ENCODE measurements around the gene C2orf80.
"Not testable (repeated sequence)": the region's sequence is repeated elsewhere in the genome, so short reads cannot be mapped to it uniquely, and the experiment has no call there.

C2orf80 gene

DNA sequence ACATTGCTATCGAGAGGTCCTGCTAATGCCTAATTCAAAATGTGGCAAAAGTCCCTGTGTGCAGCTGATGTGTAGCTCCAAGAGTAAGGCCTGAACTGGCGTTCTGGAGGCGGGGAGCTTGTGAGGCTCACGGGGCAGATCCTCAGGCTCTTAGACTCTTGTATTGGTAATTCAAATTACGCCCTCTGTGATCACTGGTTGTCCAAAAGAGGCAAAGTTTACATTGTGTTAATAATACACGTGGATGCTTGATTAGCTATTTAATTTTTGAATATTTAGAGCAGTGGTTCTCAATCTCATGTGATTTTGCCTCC, 14.0 kb downstream of the C2orf80 start:
- no peak for DNase-seq

DNA sequence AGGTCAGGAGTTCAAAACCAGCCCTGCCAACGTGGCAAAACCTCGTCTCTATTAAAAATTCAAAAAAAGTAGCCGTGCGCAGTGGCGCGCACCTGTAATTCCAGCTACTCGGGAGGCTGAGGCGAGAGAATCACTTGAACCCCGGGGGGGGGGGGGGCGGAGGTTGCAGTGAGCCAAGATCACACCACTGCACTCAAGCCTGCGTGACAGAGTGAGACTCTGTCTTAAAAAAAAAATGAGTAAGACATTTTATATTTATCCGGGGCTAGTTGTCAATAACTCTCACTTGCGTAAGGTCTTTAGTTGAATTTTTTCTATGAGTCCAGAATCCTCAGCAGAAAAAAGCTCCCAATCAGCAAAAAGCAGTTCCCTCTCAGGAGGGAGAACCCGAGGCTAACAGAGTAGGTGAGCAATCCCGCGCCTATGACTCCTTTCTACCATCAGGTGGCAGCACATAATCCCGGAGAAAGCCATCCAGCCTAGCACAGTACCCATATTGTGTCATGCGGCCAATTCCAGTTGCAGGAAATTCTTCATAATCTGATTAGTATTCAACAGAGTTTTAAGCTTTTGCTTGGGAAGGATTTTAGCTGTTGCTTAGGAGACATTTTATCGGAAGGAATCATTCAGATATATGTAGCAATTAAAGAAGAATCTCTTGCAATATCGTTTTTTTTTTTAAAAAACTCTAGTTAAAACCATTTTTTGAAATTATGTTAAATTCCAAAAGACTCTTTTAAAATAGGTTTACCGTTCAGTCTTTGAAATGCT, 14.6 kb downstream of the C2orf80 start:
- DNase-seq, result peak in 4 of 5 experiments; percentile 17 to 54 (median 21)

DNA sequence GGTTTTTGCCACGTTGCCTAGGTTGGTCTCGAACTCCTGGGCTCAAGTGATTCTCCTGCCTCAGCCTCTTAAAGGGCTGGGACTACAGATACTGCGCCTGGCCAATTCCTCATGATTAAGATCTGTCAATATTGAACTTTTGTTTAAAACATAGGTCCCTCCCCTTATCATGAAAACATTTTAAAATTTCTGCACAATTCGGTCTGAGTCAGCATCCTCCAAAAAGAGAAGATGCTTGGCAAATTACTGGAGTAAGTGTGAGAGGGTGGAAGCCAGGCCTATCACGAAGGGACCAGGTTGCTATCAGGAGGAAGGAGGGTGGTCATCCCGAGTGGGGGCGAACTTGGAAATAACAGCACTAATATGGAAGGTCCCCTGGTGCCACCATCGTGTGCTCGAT, 15.7 kb downstream of the C2orf80 start:
- DNase-seq, result no peak

DNA sequence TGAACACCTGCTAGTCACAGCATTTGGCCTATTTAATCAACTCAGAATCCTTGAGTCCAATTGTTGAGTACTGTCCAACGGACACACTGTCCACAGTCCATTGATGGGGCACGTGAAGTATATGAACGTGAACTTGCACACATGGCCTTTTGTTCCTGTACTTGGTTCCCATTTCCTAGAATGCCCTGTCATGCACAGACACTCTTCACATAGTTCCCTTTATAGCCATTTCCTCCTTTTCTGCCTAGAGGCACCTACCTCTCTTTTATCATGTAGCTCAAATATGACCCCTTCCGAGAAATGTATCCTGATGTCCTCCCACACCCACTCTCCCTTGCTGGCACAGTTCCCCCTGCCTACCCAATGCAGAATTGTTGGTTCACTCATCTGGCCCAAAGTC, 17.7 kb downstream of the C2orf80 start:
- DNase-seq, result no peak

DNA sequence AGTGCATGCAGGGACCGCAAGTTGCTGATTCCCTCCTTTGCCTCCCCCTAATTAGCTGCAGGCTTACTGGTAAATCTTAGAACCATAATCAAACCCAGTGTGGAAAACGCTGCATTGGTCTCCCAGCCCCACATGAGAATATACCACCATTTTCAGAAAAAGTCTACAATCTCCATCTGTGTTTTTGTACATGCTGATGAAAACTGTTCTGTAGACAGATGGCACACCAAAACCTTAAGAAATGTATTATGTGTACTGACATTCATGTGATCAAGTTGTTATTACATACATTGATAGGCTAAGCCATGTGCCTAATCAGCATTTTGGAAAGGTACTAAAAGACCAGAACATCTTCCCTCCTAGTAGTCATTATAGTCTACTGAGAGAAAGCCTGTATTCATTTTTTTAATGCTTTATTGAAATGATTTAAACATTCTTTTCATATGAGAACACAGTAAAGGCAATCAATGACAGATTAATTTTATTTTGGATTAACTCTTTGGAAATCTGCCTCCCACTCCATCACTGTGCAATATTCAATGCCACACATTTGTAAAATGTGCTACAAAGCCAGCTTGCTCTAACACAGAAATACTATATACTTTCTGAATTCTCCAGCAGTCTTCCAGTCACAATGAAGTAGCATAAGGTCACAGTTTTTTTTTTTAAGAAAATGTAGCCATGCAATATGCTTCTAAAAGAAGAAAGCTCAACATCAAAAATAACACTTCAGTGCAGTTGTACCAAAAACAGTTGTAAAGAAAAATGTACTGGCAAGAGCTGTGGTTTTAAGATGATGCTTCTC, 24.7 kb downstream of the C2orf80 start:
- no peak for DNase-seq

DNA sequence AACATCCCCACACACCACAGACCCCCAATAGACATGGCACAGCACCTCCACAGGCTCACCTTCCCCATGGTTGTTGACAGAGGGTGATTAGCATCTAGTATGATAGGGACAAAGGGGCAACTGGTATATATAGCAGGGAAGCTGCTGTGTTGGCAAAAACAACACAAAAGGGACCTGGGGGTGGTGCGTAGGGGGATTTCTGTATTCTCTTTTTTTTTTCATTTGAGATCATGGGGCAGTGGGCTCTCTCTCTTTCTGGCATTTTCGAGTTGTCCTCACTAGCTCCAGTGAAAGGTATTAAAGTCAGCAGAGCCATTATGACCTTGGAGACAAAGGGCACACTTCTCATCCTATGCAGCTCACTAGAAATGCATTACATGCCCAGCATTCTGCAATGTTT, 26.3 kb downstream of the C2orf80 start, which contains the start of gene CRYGA:
CRYGA (minus strand) TSS at position 101 of the 400 bp plus-strand sequence; CDS start at position 68, 33 bp downstream.
- no peak for DNase-seq

DNA sequence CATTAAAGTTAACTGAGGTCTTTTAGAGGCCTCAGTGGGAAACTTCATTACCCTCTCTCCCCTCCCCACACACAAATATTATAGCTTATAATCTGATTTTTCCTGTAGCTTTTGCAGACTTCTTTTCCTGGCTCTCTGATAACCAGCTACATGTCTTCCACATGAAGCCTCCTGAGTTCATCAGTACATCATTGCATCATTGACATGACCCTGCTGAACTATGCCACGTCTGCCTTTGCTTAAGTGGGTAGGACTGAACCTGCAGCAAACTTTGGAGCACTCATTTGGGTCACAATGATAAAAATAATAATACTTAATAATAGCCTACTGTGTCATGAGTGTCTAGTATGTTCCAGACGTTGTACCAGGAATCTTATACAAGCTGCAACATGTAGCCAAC, 33.4 kb downstream of the C2orf80 start:
- no peak for DNase-seq

DNA sequence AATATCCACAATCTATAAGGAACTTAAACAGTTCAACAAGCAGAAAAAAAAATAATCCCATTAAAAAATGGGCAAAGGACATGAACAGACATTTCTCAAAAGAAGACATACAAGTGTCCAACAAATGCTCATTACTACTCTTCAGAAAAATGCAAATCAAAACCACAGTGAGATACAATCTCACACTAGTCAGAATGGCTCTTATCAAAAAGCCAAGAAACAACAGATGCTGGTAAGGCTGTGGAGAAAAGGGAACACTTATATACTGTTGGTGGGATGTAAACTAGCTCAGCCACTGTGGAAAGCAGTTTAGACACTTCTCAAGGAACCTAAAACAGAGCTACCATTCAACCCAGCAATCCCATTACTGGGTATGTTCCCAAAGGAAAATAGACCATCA, 36.7 kb downstream of the C2orf80 start:
- peak in 1 of 5 experiments; percentile 13 for DNase-seq

DNA sequence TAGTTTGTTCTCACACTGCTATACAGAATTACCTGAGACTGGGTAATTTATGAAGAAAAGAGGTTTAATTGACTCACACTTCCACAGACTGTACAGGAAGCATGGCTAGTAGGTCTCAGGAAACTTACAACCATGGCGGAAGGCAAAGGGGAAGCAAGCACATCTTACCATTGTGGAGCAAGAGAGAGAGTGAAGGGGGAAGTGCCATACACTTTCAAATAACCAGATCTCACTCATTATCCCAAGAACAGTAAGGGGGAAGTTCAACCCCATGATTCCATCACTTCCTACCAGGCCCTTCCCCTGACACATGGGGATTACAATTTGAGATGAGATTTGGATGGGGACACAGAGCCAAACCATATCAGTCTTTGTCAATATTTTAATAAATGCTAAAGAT, 38.9 kb downstream of the C2orf80 start:
- DNase-seq, result no peak

DNA sequence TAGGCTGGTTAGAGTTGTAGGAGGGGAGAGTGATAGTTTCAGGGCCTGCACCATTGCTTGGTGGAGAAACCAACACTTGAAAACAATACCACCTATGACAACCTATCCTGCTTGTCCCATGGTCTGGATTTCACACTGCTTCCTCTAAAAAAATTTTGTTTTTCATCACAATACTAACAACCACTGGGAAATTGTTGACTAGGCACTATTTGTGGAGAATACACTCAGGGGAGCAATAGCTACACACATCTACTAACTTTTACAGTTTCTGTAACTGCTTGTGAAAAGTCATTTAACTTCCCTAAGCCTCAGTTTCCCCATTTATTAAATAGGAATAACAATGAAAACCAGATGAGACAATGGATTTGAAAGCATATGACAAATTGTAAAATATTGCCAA, 39.7 kb downstream of the C2orf80 start:
- DNase-seq, result no peak

DNA sequence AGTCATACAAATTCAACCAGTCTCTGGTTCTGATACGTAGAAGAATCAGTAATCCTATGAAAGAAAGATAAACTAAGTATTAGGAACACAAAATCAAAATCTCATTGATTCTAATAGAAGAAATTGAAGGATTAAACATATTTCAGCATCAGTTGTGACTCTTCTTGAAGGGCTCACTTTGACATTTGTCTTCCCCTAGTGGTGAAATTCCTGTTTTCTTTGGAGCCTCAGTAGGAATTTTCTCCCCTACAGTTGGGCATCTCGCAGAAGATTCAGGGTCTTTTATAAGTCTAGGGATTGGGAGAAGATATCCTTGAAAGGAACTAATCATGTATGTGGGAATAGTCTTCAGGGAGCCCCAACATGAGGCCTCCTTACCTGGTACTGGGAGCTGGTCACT, 41.0 kb downstream of the C2orf80 start:
- no peak for DNase-seq

DNA sequence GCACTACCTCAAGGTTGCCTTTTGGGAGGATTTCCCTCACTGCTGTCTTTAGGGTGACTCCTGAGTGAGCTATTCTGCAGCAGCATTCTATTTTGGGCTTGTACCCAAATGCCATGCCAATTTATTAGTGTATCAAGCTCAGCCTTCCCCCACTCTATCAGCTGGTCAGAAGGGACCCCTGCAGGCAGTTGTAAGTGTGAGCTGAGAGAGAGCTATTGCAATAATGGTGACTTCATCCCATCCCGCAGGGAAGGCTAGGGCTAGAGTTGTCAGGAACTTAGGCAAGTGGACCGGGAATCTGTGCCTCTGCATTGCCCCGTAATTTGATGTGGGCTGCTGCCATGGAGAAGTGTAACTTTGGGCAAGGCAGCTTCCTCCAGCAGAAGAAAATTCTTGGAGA, 42.1 kb downstream of the C2orf80 start:
- DNase-seq, result no peak

DNA sequence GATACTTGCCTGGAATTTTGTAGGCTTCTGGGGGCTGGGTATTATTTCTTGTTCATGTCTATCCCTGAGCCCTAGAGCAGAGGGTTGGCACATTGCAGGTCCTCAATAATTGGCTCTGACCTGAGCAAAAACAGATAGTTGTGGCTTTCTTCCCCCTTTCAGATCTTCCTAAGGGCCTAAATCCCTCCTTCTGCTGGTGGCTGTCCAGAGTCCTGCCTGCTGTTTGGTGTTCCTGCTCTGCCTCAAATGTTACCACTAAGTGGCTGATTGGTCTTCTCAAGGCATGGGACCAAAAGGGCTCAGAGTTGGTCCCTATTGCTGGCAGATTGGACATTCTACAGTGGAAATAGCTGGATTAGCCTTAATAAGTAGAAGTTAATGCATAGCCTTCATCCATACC, 42.8 kb downstream of the C2orf80 start:
- DNase-seq, result no peak

DNA sequence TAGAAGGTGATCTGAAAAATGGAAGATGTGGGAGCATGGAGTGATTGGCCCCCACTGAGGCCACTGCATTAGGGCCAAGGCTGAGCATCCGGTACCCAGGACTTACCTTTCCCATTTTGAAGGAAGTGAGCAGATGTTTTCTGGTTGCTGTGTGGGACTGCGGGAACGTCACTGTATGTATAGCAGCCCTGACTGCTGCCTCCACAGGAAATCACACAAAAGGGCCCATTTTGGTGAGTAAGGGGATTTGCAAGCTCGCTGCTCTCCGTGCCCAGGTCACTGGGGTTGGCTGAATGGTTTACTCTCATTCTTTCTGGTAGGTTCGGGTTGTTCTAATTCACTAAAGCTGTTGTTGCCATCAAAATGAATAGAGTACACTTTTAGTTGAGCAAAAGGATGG, 43.8 kb downstream of the C2orf80 start, which contains the start of gene CRYGB:
CRYGB (minus strand) TSS at position 153 of the 400 bp plus-strand sequence; CDS start at position 115, 38 bp downstream.
- no peak for DNase-seq

DNA sequence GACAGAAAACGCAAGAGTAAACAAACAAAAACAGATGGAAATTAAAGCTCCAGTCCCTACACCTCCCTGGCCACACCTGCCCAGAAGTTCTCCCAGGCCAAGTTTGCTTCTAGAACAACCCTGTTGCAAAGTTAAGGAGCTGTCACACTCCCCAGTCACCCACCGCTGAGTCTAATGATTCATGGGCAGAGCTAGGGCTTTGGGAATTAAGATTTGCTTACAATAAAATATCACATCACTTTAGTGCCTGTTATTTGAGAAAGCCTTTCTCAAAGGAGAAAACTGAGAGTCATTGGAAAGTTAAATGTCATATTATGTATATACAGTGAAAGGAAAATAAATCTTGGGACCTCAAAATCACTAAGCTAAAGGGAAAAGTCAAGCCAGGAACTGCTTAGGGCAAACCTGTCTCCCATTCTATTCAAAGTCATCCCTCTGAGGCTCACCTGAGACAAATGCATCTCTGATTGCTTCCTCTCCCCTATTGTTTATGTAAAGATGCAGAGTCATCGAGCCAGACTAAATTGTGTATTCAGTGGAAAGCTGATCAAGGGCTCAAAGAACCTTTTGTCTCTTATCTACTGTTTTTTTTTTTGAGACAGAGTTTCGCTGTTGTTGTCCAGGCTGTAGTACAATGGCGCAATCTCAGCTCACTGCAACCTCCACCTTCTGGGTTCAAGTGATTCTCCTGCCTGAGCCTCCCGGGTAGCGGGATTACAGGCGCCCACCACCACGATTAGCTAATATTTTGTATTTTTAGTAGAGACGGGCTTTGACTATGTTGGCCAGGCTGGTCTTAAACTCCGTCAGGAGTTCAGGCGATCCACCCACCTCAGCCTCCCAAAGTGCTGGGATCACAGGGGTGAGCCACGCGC, 46.7 kb downstream of the C2orf80 start:
- DNase-seq, result no peak

DNA sequence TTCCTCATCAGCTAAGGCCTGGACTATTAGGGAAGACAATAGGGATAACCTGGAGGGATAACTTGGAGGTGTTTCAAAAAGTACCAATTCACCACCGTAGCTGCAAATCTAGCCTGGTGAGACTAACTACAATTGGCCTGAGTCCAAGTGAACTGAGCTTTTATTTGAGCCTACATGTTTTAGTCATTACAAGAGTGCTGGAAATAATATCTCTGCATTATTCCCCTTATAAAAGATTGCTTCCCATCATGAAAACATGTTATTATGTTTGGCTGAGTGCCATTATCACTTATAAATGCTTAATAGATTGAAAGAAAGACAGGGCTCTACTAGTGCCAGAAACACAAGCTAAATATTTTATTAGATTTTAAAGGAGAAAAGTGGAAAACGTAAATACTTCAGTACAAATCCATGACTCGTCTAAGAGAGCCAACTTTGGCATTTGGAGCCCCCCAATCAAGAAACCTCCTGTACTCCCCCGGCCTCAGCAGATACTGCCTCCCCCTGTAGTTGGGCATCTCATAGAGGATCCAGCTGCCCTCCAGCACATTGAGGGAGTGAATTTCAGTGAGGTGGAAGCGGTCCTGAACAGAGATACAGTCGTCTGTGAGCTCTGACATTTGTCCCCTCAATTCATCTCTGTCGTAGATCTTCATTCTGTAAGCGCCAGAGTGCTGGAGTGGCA, 47.4 kb downstream of the C2orf80 start:
- DNase-seq, result no peak

DNA sequence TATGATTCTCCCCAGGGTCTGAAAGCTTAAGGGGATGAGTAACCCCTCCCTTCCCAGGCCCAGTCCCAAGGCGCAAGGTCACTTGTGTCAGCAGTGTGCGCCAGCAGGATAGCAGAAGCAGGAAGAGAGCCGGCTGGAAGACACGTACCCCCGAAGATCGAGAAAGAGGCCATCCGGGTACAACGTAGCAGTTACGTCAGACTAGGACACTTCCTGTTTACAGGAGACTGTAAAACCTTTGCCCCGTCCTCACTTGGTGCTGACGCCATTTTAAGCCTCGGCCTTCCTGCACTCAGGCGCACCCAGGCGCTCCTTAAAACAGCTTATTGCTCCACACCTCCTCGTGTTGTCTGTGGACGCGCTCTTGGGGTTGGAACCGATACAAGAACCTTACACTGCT, 50.4 kb downstream of the C2orf80 start:
- no peak for DNase-seq

DNA sequence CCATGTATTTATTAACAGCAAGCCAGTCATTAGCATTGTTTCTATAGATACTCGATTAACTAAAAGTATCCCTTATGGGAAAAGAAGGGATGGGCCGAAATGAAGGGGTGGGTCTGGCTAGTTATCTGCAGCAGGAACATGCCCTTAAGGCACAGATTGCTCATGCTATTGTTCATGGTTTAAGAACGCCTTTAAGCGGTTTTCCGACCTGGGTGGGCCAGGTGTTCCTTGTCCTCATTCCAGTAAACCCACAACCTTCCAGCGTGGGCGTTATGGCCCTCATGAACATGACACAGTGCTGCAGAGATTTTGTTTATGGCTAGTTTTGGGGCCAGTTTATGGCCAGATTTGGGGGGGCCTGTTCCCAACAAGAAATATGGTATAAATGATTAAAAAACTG, 51.5 kb downstream of the C2orf80 start:
- DNase-seq, result not testable (repeated sequence)

DNA sequence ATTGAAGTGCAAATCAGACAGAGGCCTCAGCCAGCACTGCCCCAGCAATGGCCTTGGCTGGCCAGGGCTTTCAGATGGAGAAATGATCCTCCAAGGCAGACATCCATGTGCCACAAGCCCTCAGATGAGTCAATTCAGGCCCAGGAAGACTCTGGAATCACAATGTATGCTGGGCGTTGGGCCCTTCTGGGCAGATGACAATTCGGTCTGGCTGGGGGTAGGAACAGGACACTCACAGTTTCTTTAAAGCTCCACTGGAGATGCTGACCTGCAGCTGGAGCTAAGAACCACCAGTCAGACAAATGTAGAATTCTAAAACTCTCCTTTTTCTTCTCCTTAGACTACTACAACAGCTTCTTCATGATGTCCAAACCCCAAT, 53.1 kb downstream of the C2orf80 start:
- no peak for DNase-seq

DNA sequence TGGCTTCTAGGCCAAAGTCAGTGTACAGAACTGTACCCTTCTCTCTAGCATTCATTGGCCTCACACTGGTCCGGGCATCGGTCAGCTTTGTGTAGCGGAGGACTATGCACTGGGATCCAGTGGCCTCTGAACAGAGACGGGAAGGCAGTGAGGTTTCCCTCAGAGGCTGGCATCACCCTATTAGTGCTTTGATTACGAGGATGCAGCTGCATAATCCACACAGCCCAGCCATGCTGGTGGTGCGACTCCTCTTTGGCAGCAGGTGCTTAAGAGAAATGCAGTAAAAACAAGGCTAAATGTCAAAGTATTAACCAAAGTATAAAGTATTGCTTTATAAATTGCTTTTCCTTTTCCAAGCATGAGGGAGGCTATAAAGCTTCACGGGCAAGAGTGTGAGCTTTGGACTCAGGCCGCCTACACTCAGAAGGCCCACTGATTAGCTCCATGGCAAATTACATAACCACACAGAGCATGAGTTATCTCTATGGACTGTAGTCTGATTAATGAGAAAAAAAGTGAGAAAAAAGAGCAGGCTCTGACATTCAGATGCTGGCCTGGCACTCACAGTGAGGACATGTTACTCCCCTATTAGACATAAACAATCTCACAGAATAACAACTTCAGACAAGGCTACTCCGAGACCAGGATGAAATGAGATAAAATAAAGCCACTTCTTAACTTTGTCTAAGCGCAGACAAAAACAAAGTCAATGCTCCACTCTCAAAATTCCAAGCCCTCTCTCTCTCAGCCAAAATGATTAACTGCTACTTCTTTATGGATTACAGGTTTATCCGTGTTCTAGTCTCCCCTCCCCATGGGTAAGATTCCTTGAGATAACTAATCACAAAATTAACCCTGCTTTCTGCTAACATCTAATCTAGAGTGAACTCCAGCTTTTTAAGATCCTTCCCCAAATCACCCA, 53.8 kb downstream of the C2orf80 start:
- no peak for DNase-seq

DNA sequence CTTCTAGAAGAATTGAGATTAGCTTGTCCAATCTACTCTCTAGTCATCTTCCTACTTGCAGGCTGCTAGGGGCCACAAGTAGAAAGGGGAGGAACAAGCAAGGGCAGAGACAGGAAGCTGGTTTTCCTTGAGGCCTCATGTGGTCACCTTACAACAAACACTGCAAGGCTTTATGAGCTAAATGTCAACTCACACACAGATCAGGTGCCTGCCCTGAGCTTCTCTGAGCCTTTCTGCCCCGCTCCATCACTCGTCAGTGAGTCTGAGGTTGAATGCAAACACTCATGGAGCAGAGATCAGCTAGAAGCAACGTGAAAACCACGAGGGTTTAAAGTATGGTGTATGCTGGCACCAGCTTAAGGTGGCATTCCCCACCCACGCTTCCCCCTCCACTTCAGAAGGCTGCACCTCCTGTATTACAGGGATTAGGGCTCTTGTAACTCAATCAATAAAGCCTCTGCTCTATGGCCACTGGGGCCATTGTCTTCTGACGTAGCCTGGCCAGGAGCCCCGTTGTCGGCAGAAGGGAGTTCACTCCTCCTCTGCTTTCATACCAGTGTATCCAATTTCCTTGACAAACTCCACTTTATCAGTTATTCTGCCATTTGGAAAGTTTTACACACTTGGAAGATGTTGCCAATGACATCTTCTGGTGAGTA, 54.8 kb downstream of the C2orf80 start:
- peak in 1 of 5 experiments; percentile 72 for DNase-seq
